Psoas muscle (tissue), 8 donors: ENCODE measurements around the gene CTSO. TPM values are rescaled to one million over a fixed set of nuclear protein-coding genes. Genes with fewer than 3 reads are reported as not detected.

Experiments used
- ATAC-seq, 4 donors: fragments of 200-7000 bp; cut with Tn5 transposase; one replicate each; pipeline ENCODE4 v1.9.1; 2020; ENCODE audit warnings: moderate library complexity in 3 of 4, mild to moderate bottlenecking in 2 of 4
- DNase-seq, 2 donors: peaks; one replicate each; pipeline ENCODE4 v3.0.0-alpha.2; 2020
- H3K27ac ChIP-seq: fragments of 200-600 bp; one replicate; pipeline ENCODE4 v1.8.0; 2022
- H3K27me3 ChIP-seq, 3 donors: fragments of 200-600 bp in 1 of 3; one replicate each; pipeline versions ENCODE4 v1.6.1 to v1.8.0; 2013 to 2022; ENCODE audit warnings: low read length in 2 of 3, mild to moderate bottlenecking in 2 of 3, moderate library complexity in 1 of 3; ENCODE audit not compliant: insufficient read depth in 3 of 3
- H3K36me3 ChIP-seq, 2 donors: fragments of 200-600 bp in 1 of 2; one replicate each; pipeline versions ENCODE4 v1.6.1 to v1.8.0; 2013 to 2022; ENCODE audit warnings: low read depth in 1 of 2, mild to moderate bottlenecking in 1 of 2, moderate library complexity in 1 of 2; ENCODE audit not compliant: insufficient read depth in 1 of 2
- H3K4me1 ChIP-seq: fragments of 200-600 bp; one replicate; pipeline ENCODE4 v1.8.0; 2022
- H3K4me3 ChIP-seq: fragments of 200-600 bp; one replicate; pipeline ENCODE4 v1.8.0; 2022; ENCODE audit warnings: mild to moderate bottlenecking
- H3K9me3 ChIP-seq: fragments of 200-600 bp; one replicate; pipeline ENCODE4 v1.8.0; 2022
- CTCF ChIP-seq: fragments of 200-600 bp; IDR thresholded peaks from one replicate; pipeline ENCODE4 v1.8.0; 2022; ENCODE audit warnings: antibody characterized with exemption
- WGBS, 3 donors: extraction: QIAGEN DNeasy Blood & Tissue Kit; methylation state at CpG; one replicate each; pipeline versions ENCODE4 v1.1.6 to v1.1.7; 2013; 5-methylcytosine and 5-hydroxymethylcytosine counted together
- intact Hi-C, 2 donors: fragments of 100-400 bp; cut with DNase I; formaldehyde crosslinking; loops; one replicate each; pipeline versions ENCODE4 v1.11.0 to v1.14.2; 2022
- polyA plus RNA-seq, 3 donors: library from polyadenylated mRNA; stranded (reverse); fragments of 200-250 nt; gene quantifications; one replicate each; pipeline ENCODE4 v1.2.3, GENCODE V29; 2013
- total RNA-seq, 4 donors: library from RNA; stranded (reverse); fragmentation: NEBNext Ultra II Directional in 2 of 4; extraction: Animal tissue kit (Norgen Biotek cat#: 25700) in 2 of 4; gene quantifications; one replicate each; pipeline versions ENCODE4 v1.2.1 to v1.2.4, GENCODE V29; 2021 to 2023
- donor health status: healthy with polysubstance abuse.
- donor health status: DM: no; HTN: no; CAD: no; lungs with moderate emphysema.
- donor health status: Bipolar disorder and iron deficiency.
- donor health status: healthy.
- donor health status: DM: yes; HTN: yes; CAD: no.
- donor health status: DM: no; HTN: no; CAD: no.
- donor health status: DM: no; HTN: no; CAD: no.
- donor health status: DM: yes; HTN: yes; CAD: no.

CTSO gene
- total and polyA plus RNA-seq, 7 donors = 2.0 to 4.2 (median 3.0) TPM

- TF ChIP-seq CTCF = no peak
- no peaks in the 10 kb centered on the region for H3K4me1 ChIP-seq
- 37 to 45% (median 39%) methylated on average over 2 of the region's 2 CpGs for WGBS, 3 donors
- H3K36me3 ChIP-seq = no peaks in the 10 kb centered on the region
- H3K27ac ChIP-seq = no peak overlapping the region
- intact Hi-C loops = no loop called here
- ATAC-seq (no peak), DNase-seq (no peak)
- H3K4me3 ChIP-seq = no peak overlapping the region
- no peaks in the 10 kb centered on the region for H3K27me3 ChIP-seq
- peaks cover 16% of the 10 kb centered on the region for H3K9me3 ChIP-seq
These were observed 75.1 kb downstream of the CTSO start for GRCh38 chr4:155878611-155879010.

GRCh38 chr4:155877971-155878370 lies 75.7 kb downstream of the CTSO start:
- ATAC-seq = no peak
- Histone ChIP-seq H3K27me3 (no peaks in the 10 kb centered on the region), H3K4me3 (no peak overlapping the region), H3K9me3 (peaks cover 16% of the 10 kb centered on the region), H3K36me3 (no peaks in the 10 kb centered on the region), H3K27ac (no peak overlapping the region), H3K4me1 (no peaks in the 10 kb centered on the region)
- no peak for TF ChIP-seq CTCF
- intact Hi-C loops = no loop called here
- DNase-seq = no peak
- WGBS, 3 donors = 77 to 88% (median 80%) methylated on average over 4 of the region's 4 CpGs

- intact Hi-C loops = no loop called here
- no peaks in the 10 kb centered on the region for H3K4me1 ChIP-seq
- ATAC-seq (no peak), DNase-seq (no peak)
- H3K27ac ChIP-seq = no peak overlapping the region
- H3K9me3 ChIP-seq = peaks cover 16% of the 10 kb centered on the region
- no peak overlapping the region for H3K4me3 ChIP-seq
- no peaks in the 10 kb centered on the region for H3K27me3 ChIP-seq
- no peak for TF ChIP-seq CTCF
- H3K36me3 ChIP-seq = no peaks in the 10 kb centered on the region
- WGBS, 3 donors = 88 to 98% (median 97%) methylated on average over 1 of the region's 1 CpG
These were observed 77.8 kb downstream of the CTSO start for GRCh38 chr4:155875878-155876277.

Other genes starting within 250 kb of the CTSO start
- gene GUCY1B1, start 194.8 kb downstream of the CTSO start, total RNA-seq = 1 to 10 TPM; 3.6 to 7.7 (median 4.4) TPM
- 1 to 10 TPM; 2.7 to 3.8 (median 3.6) TPM for gene GUCY1B1, start 194.8 kb downstream of the CTSO start, polyA plus RNA-seq
- not detected for gene ASIC5, start 87.6 kb downstream of the CTSO start, total RNA-seq
- gene ASIC5, start 87.6 kb downstream of the CTSO start, polyA plus RNA-seq = not detected
- gene TDO2, start 50.2 kb downstream of the CTSO start, total RNA-seq = under 1 TPM in 1 of 4 donors, not detected in 3; 0.21 TPM
- gene TDO2, start 50.2 kb downstream of the CTSO start, polyA plus RNA-seq = under 1 TPM in 2 of 3 donors, not detected in 1; 0.04 to 0.35 TPM